Suprapubic skin (tissue), 4 donors: ENCODE data around the gene COX10. TPM values are rescaled to one million over a fixed set of nuclear protein-coding genes. Genes with fewer than 3 reads are reported as not detected.

Experiments used
- DNase-seq, 2 donors: peaks; one replicate each; pipeline ENCODE4 v3.0.0-alpha.2; 2019; ENCODE audit warnings: low spot score in 2 of 2
- H3K27ac ChIP-seq: fragments of 200-600 bp; sonication (generic); one replicate; pipeline ENCODE4 v1.5.1; 2019
- H3K27me3 ChIP-seq: fragments of 200-600 bp; sonication (generic); one replicate; pipeline ENCODE4 v1.5.1; 2019
- H3K36me3 ChIP-seq: fragments of 200-600 bp; sonication (generic); one replicate; pipeline ENCODE4 v1.5.1; 2019
- H3K4me1 ChIP-seq: fragments of 200-600 bp; sonication (generic); one replicate; pipeline ENCODE4 v1.5.1; 2019
- H3K4me3 ChIP-seq: fragments of 200-600 bp; sonication (generic); one replicate; pipeline ENCODE4 v1.5.1; 2019; ENCODE audit warnings: mild to moderate bottlenecking
- H3K9me3 ChIP-seq: fragments of 200-600 bp; sonication (generic); one replicate; pipeline ENCODE4 v1.5.1; 2019
- EP300 ChIP-seq: sonication (generic); formaldehyde crosslinking; IDR thresholded peaks from one replicate; pipeline ENCODE4 v1.6.1; 2017; ENCODE audit warnings: antibody characterized with exemption
- POLR2A ChIP-seq, 2 donors: fragments of 450-650 bp; IDR thresholded peaks; one replicate each; pipeline ENCODE4 v1.6.1; 2017; ENCODE audit warnings: antibody characterized with exemption in 2 of 2, mild to moderate bottlenecking in 2 of 2, moderate library complexity in 2 of 2
- POLR2AphosphoS5 ChIP-seq, 3 donors: sonication (generic); formaldehyde crosslinking; IDR thresholded peaks; one replicate each; pipeline ENCODE4 v1.6.1; 2017; ENCODE audit warnings: antibody characterized with exemption in 3 of 3
- WGBS: methylation state at CpG from one replicate; pipeline ENCODE4 v1.1.5; 2018; 5-methylcytosine and 5-hydroxymethylcytosine counted together
- total RNA-seq, 4 donors: library from RNA; depleted of rRNA; stranded (reverse); fragments of >200 nt; gene quantifications; one replicate each; pipeline ENCODE4 v1.1.0, GENCODE V29; 2016
- TF ChIP-seq, protein P1 (sequence below), 2 donors: fragments of 200-600 bp in 1 of 2; fragments of 450-650 bp in 1 of 2; sonication (generic) in 1 of 2; IDR thresholded peaks; one replicate each; pipeline ENCODE4 v1.5.1; 2016 to 2019; ENCODE audit warnings: antibody characterized with exemption in 2 of 2, mild to moderate bottlenecking in 1 of 2, moderate library complexity in 1 of 2

COX10 gene
- total RNA-seq, 4 donors from 2014 or later: 26.5 to 35.9 (median 32.1) TPM

DNA sequence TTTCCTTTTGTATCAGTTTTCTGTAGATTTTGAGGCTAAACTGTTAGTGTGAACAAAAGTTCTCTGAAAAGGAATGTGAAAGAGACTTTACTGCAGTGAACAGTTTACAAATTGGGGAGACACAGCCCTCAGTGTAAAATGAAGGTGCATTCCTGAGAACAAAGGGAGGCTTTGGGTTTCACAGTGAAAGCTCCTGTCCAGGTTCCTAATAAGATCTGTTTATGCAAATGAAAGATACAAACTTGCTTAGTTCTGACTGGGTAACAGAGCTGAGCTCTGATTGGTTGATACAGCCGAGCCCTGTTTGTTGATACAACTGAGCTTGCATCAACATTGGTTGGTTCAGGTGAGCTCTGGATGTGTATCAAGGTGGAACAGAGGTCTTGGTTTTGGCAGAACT lies 175.7 kb downstream of the COX10 start:
- Histone ChIP-seq H3K4me1 (no peaks in the 10 kb centered on the region), H3K27ac (no peak overlapping the region), H3K9me3 (no peaks in the 10 kb centered on the region), H3K27me3 (no peaks in the 10 kb centered on the region), H3K36me3 (no peaks in the 10 kb centered on the region), H3K4me3 (no peak overlapping the region)
- no peak for DNase-seq
- TF ChIP-seq POLR2A (IDR thresholded peaks at IDR 0.05) (no peak), POLR2AphosphoS5 (IDR thresholded peaks at IDR 0.05) (no peak), EP300 (no peak)
- TF ChIP-seq, protein P1, sequence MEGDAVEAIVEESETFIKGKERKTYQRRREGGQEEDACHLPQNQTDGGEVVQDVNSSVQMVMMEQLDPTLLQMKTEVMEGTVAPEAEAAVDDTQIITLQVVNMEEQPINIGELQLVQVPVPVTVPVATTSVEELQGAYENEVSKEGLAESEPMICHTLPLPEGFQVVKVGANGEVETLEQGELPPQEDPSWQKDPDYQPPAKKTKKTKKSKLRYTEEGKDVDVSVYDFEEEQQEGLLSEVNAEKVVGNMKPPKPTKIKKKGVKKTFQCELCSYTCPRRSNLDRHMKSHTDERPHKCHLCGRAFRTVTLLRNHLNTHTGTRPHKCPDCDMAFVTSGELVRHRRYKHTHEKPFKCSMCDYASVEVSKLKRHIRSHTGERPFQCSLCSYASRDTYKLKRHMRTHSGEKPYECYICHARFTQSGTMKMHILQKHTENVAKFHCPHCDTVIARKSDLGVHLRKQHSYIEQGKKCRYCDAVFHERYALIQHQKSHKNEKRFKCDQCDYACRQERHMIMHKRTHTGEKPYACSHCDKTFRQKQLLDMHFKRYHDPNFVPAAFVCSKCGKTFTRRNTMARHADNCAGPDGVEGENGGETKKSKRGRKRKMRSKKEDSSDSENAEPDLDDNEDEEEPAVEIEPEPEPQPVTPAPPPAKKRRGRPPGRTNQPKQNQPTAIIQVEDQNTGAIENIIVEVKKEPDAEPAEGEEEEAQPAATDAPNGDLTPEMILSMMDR (IDR thresholded peaks at IDR 0.05): no peak
- WGBS: 88% methylated on average over 1 of the region's 1 CpG

DNA sequence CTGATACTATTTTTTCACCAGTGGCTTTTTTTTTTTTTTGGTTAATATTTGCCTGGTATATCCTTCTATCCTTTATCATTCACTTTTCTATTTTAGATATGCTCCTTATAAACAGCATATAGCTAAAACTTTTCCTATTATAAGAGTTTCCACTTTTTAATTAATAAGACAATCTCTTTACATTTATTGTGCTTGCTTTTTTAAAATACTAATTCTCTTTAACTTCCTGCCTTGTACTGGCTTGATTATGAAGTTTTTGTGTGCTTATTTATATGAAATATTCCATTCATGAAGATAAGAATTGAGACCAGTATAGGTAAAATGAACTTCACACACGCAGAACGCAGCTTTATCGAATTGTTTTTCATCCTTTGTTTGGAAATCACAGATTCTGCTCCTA lies 176.3 kb downstream of the COX10 start:
- no peak for TF ChIP-seq POLR2A (IDR thresholded peaks at IDR 0.05)
- no peak for TF ChIP-seq POLR2AphosphoS5 (IDR thresholded peaks at IDR 0.05)
- TF ChIP-seq, protein P1 (IDR thresholded peaks at IDR 0.05): no peak
- TF ChIP-seq EP300: no peak
- Histone ChIP-seq H3K27me3 (no peaks in the 10 kb centered on the region), H3K27ac (no peak overlapping the region), H3K4me1 (no peaks in the 10 kb centered on the region), H3K36me3 (no peaks in the 10 kb centered on the region), H3K9me3 (no peaks in the 10 kb centered on the region), H3K4me3 (no peak overlapping the region)
- DNase-seq: no peak
- 96% methylated on average over 3 of the region's 3 CpGs for whole genome bisulfite sequencing

Other genes starting within 250 kb of the COX10 start
- gene CDRT15, start 167.4 kb downstream of the COX10 start, total RNA-seq: not detected
- gene HS3ST3B1, start 231.6 kb downstream of the COX10 start, total RNA-seq: 10 to 100 TPM in 3 of 4 donors, 1 to 10 TPM in 1; 7.3 to 21.2 (median 14.7) TPM